HG03558 (cell line): Measurements from ENCODE around the gene NID2.

ENCODE experiments used
- ATAC-seq: cut with Tn5 transposase; IDR thresholded peaks from one replicate; pipeline ENCODE4 v1.9.1; 2021; ENCODE audit warnings: moderate number of reproducible peaks; ENCODE audit not compliant: unreplicated experiment; ENCODE audit errors: extremely low read depth

NID2 gene

GRCh38 chr14:52080158-52080800 is 11.4 kb upstream of the NID2 start:
- ATAC-seq = no peak

- ATAC-seq = no peak
Measured at GRCh38 chr14:52079239-52079959, 10.5 kb upstream of the NID2 start.

GRCh38 chr14:52078721-52079120 is 9.9 kb upstream of the NID2 start:
- no peak for ATAC-seq

GRCh38 chr14:52078095-52078531 is 9.3 kb upstream of the NID2 start:
- ATAC-seq = no peak

- no peak for ATAC-seq
Measured at GRCh38 chr14:52077256-52077979, 8.6 kb upstream of the NID2 start.

- ATAC-seq = no peak
Measured at GRCh38 chr14:52076334-52076733, 7.5 kb upstream of the NID2 start.

GRCh38 chr14:52075371-52075770 is 6.5 kb upstream of the NID2 start:
- ATAC-seq = no peak

GRCh38 chr14:52073251-52073650 is 4.4 kb upstream of the NID2 start:
- ATAC-seq = no peak

- ATAC-seq = no peak
Measured at GRCh38 chr14:52072266-52072780, 3.5 kb upstream of the NID2 start.

GRCh38 chr14:52071675-52072074 is 2.8 kb upstream of the NID2 start:
- ATAC-seq = no peak

GRCh38 chr14:52070051-52070431 is 1.2 kb upstream of the NID2 start:
- ATAC-seq = no peak

- no peak for ATAC-seq
Measured at GRCh38 chr14:52069307-52070050, 620 bp upstream of the NID2 start.

GRCh38 chr14:52067873-52068614 is 815 bp downstream of the NID2 start:
- no peak for ATAC-seq

- ATAC-seq = no peak
Measured at GRCh38 chr14:52064174-52064573, 4.7 kb downstream of the NID2 start.

GRCh38 chr14:52063052-52063462 is 5.8 kb downstream of the NID2 start:
- ATAC-seq = no peak

GRCh38 chr14:52061890-52062289 is 7.0 kb downstream of the NID2 start:
- ATAC-seq = no peak

GRCh38 chr14:52061390-52061789 is 7.5 kb downstream of the NID2 start:
- no peak for ATAC-seq

GRCh38 chr14:52060080-52060479 is 8.8 kb downstream of the NID2 start:
- ATAC-seq = no peak

GRCh38 chr14:52059649-52060048 is 9.2 kb downstream of the NID2 start:
- ATAC-seq = no peak

- ATAC-seq = no peak
Measured at GRCh38 chr14:52058341-52058740, 10.5 kb downstream of the NID2 start.
